Caco-2 (cell line): ENCODE measurements around the gene C1orf50. TPM values are rescaled to one million over a fixed set of nuclear protein-coding genes. Genes with fewer than 3 reads are reported as not detected.

Experiments used
- BruUV-seq: library from RNA; stranded (reverse); fragments of 400-500 nt; replicated peaks from 2 replicates; lab custom pipeline; 2021; lab: Mats Ljungman, UMichigan
- CTCF ChIA-PET: fragments of 300-600 bp; sonication (Branson Sonifier 250); formaldehyde crosslinking; loops from one replicate; lab custom pipeline; 2022; ENCODE audit warnings: antibody characterized with exemption; lab: Charles Lee
- POLR2A ChIA-PET: fragments of 300-600 bp; sonication (Branson Sonifier 250); formaldehyde crosslinking; loops from one replicate; lab custom pipeline; 2022; ENCODE audit warnings: antibody characterized with exemption; lab: Charles Lee
- DNase-seq, 2 experiments: peaks; one replicate each; pipeline versions ENCODE4 v3.0.0 to v3.0.0-alpha.2; 2020 to 2022
- H3K27me3 ChIP-seq: replicated peaks from 2 replicates; pipeline ENCODE4 v1.6.0; 2011; ENCODE audit warnings: low read length; ENCODE audit not compliant: control insufficient read depth, insufficient read depth
- H3K36me3 ChIP-seq: 2 replicates; pipeline ENCODE4 v1.5.1; 2011; ENCODE audit warnings: low read length; ENCODE audit not compliant: control insufficient read depth, insufficient read depth
- H3K4me1 ChIP-seq: fragments of 250-450 bp; sonication (Bioruptor Pico); 2 replicates; pipeline ENCODE4 v1.5.1; 2020; ENCODE audit warnings: mild to moderate bottlenecking
- H3K4me3 ChIP-seq: 2 replicates; pipeline ENCODE4 v1.5.1; 2011; ENCODE audit warnings: low read depth, mild to moderate bottlenecking, control low read depth, low read length
- H3K9me3 ChIP-seq: fragments of 250-450 bp; sonication (Bioruptor Pico); 2 replicates; pipeline ENCODE4 v1.5.1; 2020; ENCODE audit warnings: mild to moderate bottlenecking, moderate library complexity
- H3K27ac Mint-ChIP-seq: one replicate; pipeline ENCODE4 v1.8.0; 2022; ENCODE audit warnings: mixed read lengths; ENCODE audit not compliant: unreplicated experiment
- H3K27me3 Mint-ChIP-seq: one replicate; pipeline ENCODE4 v1.8.0; 2022; ENCODE audit warnings: mixed read lengths; ENCODE audit not compliant: insufficient read depth, unreplicated experiment
- H3K36me3 Mint-ChIP-seq: one replicate; pipeline ENCODE4 v1.8.0; 2022; ENCODE audit warnings: mild to moderate bottlenecking, mixed read lengths; ENCODE audit not compliant: insufficient read depth, unreplicated experiment
- H3K4me1 Mint-ChIP-seq: one replicate; pipeline ENCODE4 v1.8.0; 2022; ENCODE audit warnings: low read depth, mixed read lengths; ENCODE audit not compliant: unreplicated experiment
- H3K4me3 Mint-ChIP-seq: one replicate; pipeline ENCODE4 v1.8.0; 2022; ENCODE audit warnings: mild to moderate bottlenecking, moderate library complexity, mixed read lengths; ENCODE audit not compliant: unreplicated experiment
- H3K9me3 Mint-ChIP-seq: one replicate; pipeline ENCODE4 v1.8.0; 2022; ENCODE audit warnings: mixed read lengths; ENCODE audit not compliant: unreplicated experiment
- intact Hi-C: fragments of 100-400 bp; cut with micrococcal nuclease; formaldehyde crosslinking; loops from one replicate; pipeline ENCODE4 v1.10.0; 2022; ENCODE audit not compliant: unreplicated experiment
- total RNA-seq: library from RNA; stranded (reverse); gene quantifications from 2 replicates; pipeline ENCODE4 v1.2.3, GENCODE V29; 2022
- TF ChIP-seq, protein P1 (sequence below), 2 experiments: fragments of 200-600 bp in 1 of 2; IDR thresholded peaks; 1 replicate in 1 of 2; 2 replicates in 1 of 2; pipeline versions ENCODE4 v1.5.1 to v1.8.0; 2011 to 2022; ENCODE audit warnings: antibody characterized with exemption in 1 of 2, control low read depth in 1 of 2, inconsistent platforms in 1 of 2, low read depth in 1 of 2, low read length in 1 of 2, mild to moderate bottlenecking in 1 of 2, moderate library complexity in 1 of 2; ENCODE audit not compliant: insufficient read depth in 1 of 2, severe bottlenecking in 1 of 2, unreplicated experiment in 1 of 2

The C1orf50 gene
- total RNA-seq, 1 experiment from 2014 or later = 6.1 TPM

GRCh38 chr1:42741706-42742105 is 25.3 kb upstream of the C1orf50 start:
- no peaks in the 10 kb centered on the region for H3K27me3 Mint-ChIP-seq
- intact Hi-C loops = no loop called here
- no peak overlapping the region for H3K27ac Mint-ChIP-seq
- peaks cover 14% of the 10 kb centered on the region for H3K4me1 ChIP-seq
- no peak overlapping the region for H3K4me3 Mint-ChIP-seq
- H3K27me3 ChIP-seq = no peaks in the 10 kb centered on the region
- no peaks in the 10 kb centered on the region for H3K9me3 ChIP-seq
- TF ChIP-seq, protein P1, sequence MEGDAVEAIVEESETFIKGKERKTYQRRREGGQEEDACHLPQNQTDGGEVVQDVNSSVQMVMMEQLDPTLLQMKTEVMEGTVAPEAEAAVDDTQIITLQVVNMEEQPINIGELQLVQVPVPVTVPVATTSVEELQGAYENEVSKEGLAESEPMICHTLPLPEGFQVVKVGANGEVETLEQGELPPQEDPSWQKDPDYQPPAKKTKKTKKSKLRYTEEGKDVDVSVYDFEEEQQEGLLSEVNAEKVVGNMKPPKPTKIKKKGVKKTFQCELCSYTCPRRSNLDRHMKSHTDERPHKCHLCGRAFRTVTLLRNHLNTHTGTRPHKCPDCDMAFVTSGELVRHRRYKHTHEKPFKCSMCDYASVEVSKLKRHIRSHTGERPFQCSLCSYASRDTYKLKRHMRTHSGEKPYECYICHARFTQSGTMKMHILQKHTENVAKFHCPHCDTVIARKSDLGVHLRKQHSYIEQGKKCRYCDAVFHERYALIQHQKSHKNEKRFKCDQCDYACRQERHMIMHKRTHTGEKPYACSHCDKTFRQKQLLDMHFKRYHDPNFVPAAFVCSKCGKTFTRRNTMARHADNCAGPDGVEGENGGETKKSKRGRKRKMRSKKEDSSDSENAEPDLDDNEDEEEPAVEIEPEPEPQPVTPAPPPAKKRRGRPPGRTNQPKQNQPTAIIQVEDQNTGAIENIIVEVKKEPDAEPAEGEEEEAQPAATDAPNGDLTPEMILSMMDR (IDR thresholded peaks at IDR 0.05; ENCODE audit: insufficient read depth in 1 of 2, low read depth in 1 of 2, low read length in 1 of 2, severe bottlenecking in 1 of 2, unreplicated experiment in 1 of 2) = no peak
- POLR2A ChIA-PET = no interaction called here
- CTCF ChIA-PET = interaction anchor here (1.4 kb wide), 1 partner anchor 164 kb away, joined by 3 read pairs; no protein-coding TSS in a partner anchor
- no peaks in the 10 kb centered on the region for H3K36me3 ChIP-seq
- H3K4me3 ChIP-seq = no peak overlapping the region
- DNase-seq = no peak
- no peaks in the 10 kb centered on the region for H3K36me3 Mint-ChIP-seq
- BruUV-seq = no TSS peak
- H3K4me1 Mint-ChIP-seq = peaks cover 16% of the 10 kb centered on the region
- no peaks in the 10 kb centered on the region for H3K9me3 Mint-ChIP-seq

- CTCF ChIA-PET = interaction anchor here (1.4 kb wide), 1 partner anchor 164 kb away, joined by 3 read pairs; no protein-coding TSS in a partner anchor
- no peak overlapping the region for H3K4me3 ChIP-seq
- no peaks in the 10 kb centered on the region for H3K27me3 Mint-ChIP-seq
- peaks cover 12% of the 10 kb centered on the region for H3K4me1 Mint-ChIP-seq
- DNase-seq = peak in 1 of 2 experiments; percentile 15
- no peaks in the 10 kb centered on the region for H3K9me3 Mint-ChIP-seq
- no peak overlapping the region for H3K27ac Mint-ChIP-seq
- peaks cover 14% of the 10 kb centered on the region for H3K4me1 ChIP-seq
- intact Hi-C loops = no loop called here
- no peaks in the 10 kb centered on the region for H3K36me3 ChIP-seq
- no peaks in the 10 kb centered on the region for H3K27me3 ChIP-seq
- no peaks in the 10 kb centered on the region for H3K9me3 ChIP-seq
- POLR2A ChIA-PET = no interaction called here
- TF ChIP-seq, protein P1 (IDR thresholded peaks at IDR 0.05; ENCODE audit: insufficient read depth in 1 of 2, low read depth in 1 of 2, low read length in 1 of 2, severe bottlenecking in 1 of 2, unreplicated experiment in 1 of 2) = no peak
- no peaks in the 10 kb centered on the region for H3K36me3 Mint-ChIP-seq
- no TSS peak for BruUV-seq
- no peak overlapping the region for H3K4me3 Mint-ChIP-seq
Measured at GRCh38 chr1:42742141-42742540, 24.9 kb upstream of the C1orf50 start.

GRCh38 chr1:42742617-42743316 is 24.3 kb upstream of the C1orf50 start:
- H3K9me3 ChIP-seq = no peaks in the 10 kb centered on the region
- no peaks in the 10 kb centered on the region for H3K9me3 Mint-ChIP-seq
- H3K4me1 ChIP-seq = peaks cover 14% of the 10 kb centered on the region
- TF ChIP-seq, protein P1 (IDR thresholded peaks at IDR 0.05; ENCODE audit: insufficient read depth in 1 of 2, low read depth in 1 of 2, low read length in 1 of 2, severe bottlenecking in 1 of 2, unreplicated experiment in 1 of 2) = no peak
- peak in 1 of 2 experiments; percentile 10 for DNase-seq
- peaks cover 9% of the 10 kb centered on the region for H3K4me1 Mint-ChIP-seq
- BruUV-seq = no TSS peak
- ChIA-PET POLR2A (no interaction called here), CTCF (interaction anchor here (1.6 kb wide), 1 partner anchor 165 kb away, joined by 4 read pairs; no protein-coding TSS in a partner anchor)
- H3K4me3 ChIP-seq = no peak overlapping the region
- H3K27me3 ChIP-seq = no peaks in the 10 kb centered on the region
- H3K4me3 Mint-ChIP-seq = no peak overlapping the region
- no peak overlapping the region for H3K27ac Mint-ChIP-seq
- H3K36me3 ChIP-seq = no peaks in the 10 kb centered on the region
- intact Hi-C loops = no loop called here
- no peaks in the 10 kb centered on the region for H3K36me3 Mint-ChIP-seq
- no peaks in the 10 kb centered on the region for H3K27me3 Mint-ChIP-seq
